HG02852 (cell line): ENCODE measurements around the gene PLD3.
"Not testable (repeated sequence)": the region's sequence is repeated elsewhere in the genome, so short reads cannot be mapped to it uniquely, and the experiment has no call there.

ENCODE experiments used
- ATAC-seq: cut with Tn5 transposase; IDR thresholded peaks from one replicate; pipeline ENCODE4 v1.9.1; 2021; ENCODE audit warnings: mild to moderate bottlenecking, moderate library complexity; ENCODE audit not compliant: unreplicated experiment

Gene PLD3

GRCh38 chr19:40383668-40384248 lies 35.3 kb downstream of the PLD3 start:
- ATAC-seq = no peak

- ATAC-seq = no peak
Measured at GRCh38 chr19:40387155-40387554, 38.7 kb downstream of the PLD3 start.

GRCh38 chr19:40388481-40388880 lies 40.0 kb downstream of the PLD3 start:
- no peak for ATAC-seq

- ATAC-seq = no peak
Measured at GRCh38 chr19:40389404-40390083, 41.0 kb downstream of the PLD3 start.

- ATAC-seq = no peak
Measured at GRCh38 chr19:40390084-40390742, 41.7 kb downstream of the PLD3 start, which contains the start of gene HIPK4. TSS of gene HIPK4 (minus strand) at chr19:40390181. CDS start at chr19:40389902, 279 bp downstream.

GRCh38 chr19:40392123-40392522 lies 43.6 kb downstream of the PLD3 start:
- ATAC-seq = no peak

- ATAC-seq = no peak
Measured at GRCh38 chr19:40392894-40393517, 44.5 kb downstream of the PLD3 start.

- ATAC-seq = no peak
Measured at GRCh38 chr19:40393894-40394815, 45.7 kb downstream of the PLD3 start.

- no peak for ATAC-seq
Measured at GRCh38 chr19:40394816-40395210, 46.3 kb downstream of the PLD3 start.

- no peak for ATAC-seq
Measured at GRCh38 chr19:40395956-40396355, 47.5 kb downstream of the PLD3 start.

GRCh38 chr19:40396886-40397567 lies 48.5 kb downstream of the PLD3 start:
- no peak for ATAC-seq

- no peak for ATAC-seq
Measured at GRCh38 chr19:40397568-40397906, 49.0 kb downstream of the PLD3 start.

- no peak for ATAC-seq
Measured at GRCh38 chr19:40398417-40399131, 50.1 kb downstream of the PLD3 start.

- no peak for ATAC-seq
Measured at GRCh38 chr19:40400559-40400958, 52.1 kb downstream of the PLD3 start.

GRCh38 chr19:40403262-40403984 lies 54.9 kb downstream of the PLD3 start:
- ATAC-seq = peak; percentile 61

- no peak for ATAC-seq
Measured at GRCh38 chr19:40407714-40408597, 59.5 kb downstream of the PLD3 start.

- ATAC-seq = not testable (repeated sequence)
Measured at GRCh38 chr19:40408598-40408925, 60.1 kb downstream of the PLD3 start.

GRCh38 chr19:40410030-40410389 lies 61.5 kb downstream of the PLD3 start:
- no peak for ATAC-seq
